HT-29 (cell line): Measurements from ENCODE around the gene KIR2DL4. TPM values are rescaled to one million over a fixed set of nuclear protein-coding genes. Genes with fewer than 3 reads are reported as not detected.
"Not testable (repeated sequence)": the region's sequence is repeated elsewhere in the genome, so short reads cannot be mapped to it uniquely, and the experiment has no call there.

Experiments used
- DNase-seq: peaks from one replicate; pipeline ENCODE4 v3.0.0-alpha.2; 2015; ENCODE audit warnings: low spot score
- total RNA-seq: library from RNA; depleted of rRNA; stranded (reverse); fragments of >200 nt; shearing (Covaris generic); gene quantifications from 2 replicates; pipeline ENCODE4 v1.2.3, GENCODE V29; 2014

Gene KIR2DL4
- total RNA-seq, 1 experiment from 2014 or later: not detected

DNA sequence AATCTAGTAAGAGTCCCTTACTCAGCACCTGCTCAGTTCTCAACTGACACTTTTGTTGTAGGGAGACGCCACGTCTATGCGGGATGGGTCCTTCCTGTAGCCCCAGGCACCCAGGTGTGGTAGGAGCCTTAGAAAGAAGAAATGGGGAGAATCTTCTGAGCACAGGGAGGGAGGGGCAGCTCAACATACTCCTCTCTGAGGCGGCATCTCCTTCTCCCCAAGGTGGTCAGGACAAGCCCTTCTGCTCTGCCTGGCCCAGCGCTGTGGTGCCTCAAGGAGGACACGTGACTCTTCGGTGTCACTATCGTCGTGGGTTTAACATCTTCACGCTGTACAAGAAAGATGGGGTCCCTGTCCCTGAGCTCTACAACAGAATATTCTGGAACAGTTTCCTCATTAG lies 1.2 kb downstream of the KIR2DL4 start:
- no peak for DNase-seq

DNA sequence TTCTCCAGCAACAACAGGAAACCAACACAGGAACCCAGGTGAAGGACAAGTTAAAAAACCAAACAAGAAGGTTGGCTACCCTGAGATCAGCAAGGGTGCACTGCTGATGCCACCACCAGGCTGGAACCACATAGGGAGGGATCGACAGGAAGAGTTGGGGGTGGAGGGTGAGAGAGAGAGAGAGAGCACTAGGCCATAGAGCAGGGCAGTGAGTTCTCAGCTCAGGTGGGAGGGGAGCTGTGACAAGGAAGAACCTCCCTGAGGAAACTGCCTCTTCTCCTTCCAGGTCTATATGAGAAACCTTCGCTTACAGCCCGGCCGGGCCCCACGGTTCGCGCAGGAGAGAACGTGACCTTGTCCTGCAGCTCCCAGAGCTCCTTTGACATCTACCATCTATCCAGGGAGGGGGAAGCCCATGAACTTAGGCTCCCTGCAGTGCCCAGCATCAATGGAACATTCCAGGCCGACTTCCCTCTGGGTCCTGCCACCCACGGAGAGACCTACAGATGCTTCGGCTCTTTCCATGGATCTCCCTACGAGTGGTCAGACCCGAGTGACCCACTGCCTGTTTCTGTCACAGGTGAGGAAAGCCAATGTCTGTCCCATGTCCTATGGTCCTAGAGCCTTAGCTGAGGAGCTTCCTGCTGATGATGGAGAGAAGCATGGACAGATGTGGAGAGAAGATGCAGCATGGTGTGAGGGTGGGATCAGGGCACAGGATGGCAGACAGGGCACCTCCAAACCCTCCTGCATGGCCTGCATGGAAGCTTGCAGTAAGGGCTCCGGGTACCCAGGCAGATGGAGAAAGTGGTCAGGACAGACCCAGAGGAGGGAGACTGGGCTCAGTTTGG lies 2.5 kb downstream of the KIR2DL4 start:
- no peak for DNase-seq

DNA sequence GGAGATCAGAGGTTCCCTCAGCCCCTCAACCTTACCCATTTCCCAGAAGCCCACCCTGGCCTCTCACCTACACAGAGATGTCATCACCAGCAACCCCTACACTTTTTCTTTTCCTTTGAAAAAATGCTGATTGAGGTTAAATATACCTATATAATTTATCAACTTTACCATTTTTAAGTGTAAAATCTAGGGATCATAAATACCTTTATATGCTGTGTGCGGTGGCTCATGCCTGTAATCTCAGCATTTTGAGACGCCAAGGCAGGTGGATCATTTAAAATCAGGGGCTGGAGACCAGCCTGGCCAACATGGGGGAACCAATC lies 3.1 kb downstream of the KIR2DL4 start:
- no peak for DNase-seq

DNA sequence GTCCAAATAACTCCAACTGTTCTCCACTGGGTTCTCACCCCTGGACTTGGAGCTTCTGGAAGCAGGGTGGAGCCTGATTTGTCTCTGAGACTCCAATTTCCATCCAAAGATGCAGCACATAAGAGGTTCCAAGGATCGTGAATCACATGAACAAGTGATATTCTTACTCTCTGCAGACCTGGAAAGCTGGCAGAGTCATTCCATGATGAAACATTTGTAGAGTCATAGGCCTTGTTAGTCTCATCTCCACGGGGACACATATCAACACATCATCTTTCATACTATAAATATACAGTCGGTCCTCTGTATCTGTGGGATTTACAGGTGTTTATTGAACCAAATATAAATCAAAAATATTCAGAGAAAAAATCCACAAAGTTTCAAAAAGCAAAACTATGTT lies 11.2 kb downstream of the KIR2DL4 start:
- DNase-seq: not testable (repeated sequence)

DNA sequence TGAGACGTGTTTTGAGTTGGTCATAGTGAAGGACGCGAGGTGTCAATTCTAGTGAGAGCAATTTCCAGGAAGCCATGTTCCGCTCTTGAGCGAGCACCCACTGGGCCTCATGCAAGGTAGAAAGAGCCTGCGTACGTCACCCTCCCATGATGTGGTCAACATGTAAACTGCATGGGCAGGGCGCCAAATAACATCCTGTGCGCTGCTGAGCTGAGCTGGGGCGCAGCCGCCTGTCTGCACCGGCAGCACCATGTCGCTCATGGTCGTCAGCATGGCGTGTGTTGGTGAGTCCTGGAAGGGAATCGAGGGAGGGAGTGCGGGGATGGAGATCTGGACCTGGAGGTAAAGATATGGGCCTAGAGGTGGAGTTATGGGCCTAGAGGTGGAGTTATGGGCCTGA lies 12.8 kb downstream of the KIR2DL4 start, which contains the start of gene KIR3DL1:
KIR3DL1 (plus strand) TSS at position 218 of the 400 bp plus-strand sequence.
- not testable (repeated sequence) for DNase-seq

DNA sequence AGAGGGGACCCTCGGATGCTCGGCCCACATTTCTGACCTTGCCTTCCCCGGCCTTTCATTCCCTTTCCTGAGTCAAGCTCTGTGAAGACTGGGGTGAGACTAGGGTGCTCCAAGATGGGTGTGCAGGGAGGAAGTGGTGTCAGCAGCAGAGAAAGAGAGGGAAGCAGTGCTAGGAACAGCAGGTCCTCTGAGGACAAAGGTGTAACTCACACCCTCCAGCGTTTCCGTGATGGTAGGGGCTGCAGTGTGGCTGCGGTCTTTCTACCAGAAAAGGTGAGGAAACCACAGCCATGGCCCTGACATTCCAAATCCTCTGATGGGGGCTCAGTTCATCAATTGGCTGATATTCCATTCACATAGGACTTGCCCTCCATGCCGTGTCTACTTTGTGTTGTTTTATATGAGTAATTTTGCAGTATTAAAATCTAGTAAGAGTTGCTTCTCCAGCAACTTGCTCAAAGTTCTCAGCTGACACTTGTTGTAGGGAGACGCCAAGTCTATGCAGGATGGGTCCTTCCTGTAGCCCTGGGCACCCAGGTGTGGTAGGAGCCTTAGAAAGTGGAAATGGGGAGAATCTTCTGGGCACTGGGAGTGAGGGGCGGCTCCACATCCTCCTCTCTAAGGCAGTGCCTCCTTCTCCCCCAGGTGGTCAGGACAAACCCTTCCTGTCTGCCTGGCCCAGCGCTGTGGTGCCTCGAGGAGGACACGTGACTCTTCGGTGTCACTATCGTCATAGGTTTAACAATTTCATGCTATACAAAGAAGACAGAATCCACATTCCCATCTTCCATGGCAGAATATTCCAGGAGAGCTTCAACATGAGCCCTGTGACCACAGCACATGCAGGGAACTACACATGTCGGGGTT lies 14.5 kb downstream of the KIR2DL4 start:
- DNase-seq: no peak

DNA sequence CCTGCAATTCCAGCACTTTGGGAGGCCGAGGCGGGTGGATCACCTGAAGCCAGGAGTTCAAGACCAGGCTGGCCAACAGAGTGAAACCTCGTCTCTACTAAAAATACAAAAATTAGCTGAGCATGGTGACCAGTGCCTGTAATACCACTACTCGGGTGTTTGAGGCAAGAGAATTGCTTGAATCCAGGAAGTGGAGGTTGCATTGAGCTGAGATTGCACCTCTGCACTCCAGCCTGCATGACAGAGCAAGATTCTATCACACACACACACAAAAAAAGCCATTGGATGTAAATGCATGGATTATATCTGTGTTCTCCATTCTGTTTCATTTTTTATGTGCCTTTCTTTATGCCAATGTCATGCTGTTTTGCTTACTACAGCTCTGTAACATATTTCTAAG lies 21.0 kb downstream of the KIR2DL4 start:
- DNase-seq: not testable (repeated sequence)

DNA sequence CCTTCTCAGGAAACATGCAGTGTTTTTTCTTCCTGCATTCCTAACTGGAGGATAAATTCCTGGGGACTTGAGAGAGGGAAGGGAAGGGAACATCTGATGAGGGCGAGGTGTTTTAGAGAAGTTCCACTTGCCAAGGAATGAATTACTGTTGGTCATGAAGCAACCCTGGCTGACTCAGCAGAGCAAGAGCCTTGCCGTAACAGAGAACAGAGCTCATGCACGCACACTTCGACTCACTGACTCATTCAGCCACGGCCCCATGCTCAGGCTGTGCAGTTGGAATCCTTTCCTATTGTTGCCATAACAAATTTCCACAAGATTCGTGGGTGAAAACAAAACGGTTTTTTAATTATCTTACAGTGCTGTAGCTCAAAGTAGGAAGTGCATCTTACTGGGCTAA lies 21.9 kb downstream of the KIR2DL4 start:
- not testable (repeated sequence) for DNase-seq

DNA sequence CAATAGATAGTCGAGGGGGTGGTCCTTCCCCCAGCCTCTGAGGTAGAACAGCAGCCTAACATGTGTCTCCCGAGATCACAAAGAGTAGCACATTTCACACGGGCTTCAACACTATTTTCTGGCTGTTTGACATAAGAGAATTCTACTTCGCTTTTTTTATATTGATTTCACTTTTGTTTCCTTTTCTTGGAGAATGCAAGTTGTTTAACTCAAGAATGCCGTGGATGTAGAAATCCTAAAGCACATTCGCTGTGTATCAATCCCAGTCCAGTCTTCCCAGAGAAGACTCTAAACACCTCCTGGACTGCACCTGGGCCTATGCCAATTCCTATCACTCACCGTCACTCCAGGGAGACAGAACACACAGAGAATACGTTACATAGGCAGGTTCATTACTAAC lies 24.7 kb downstream of the KIR2DL4 start:
- not testable (repeated sequence) for DNase-seq

DNA sequence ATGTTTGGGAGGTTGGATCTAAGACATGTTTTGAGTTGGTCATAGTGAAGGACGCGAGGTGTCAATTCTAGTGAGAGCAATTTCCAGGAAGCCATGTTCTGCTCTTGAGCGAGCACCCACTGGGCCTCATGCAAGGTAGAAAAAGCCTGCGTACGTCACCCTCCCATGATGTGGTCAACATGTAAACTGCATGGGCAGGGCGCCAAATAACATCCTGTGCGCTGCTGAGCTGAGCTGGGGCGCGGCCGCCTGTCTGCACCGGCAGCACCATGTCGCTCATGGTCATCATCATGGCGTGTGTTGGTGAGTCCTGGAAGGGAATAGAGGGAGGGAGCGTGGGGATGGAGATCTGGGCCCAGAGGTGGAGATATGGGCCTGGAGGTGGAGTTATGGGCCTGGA lies 29.1 kb downstream of the KIR2DL4 start, which contains the start of gene KIR2DS4:
KIR2DS4 (plus strand) TSS at position 181 of the 400 bp plus-strand sequence.
- DNase-seq: not testable (repeated sequence)

DNA sequence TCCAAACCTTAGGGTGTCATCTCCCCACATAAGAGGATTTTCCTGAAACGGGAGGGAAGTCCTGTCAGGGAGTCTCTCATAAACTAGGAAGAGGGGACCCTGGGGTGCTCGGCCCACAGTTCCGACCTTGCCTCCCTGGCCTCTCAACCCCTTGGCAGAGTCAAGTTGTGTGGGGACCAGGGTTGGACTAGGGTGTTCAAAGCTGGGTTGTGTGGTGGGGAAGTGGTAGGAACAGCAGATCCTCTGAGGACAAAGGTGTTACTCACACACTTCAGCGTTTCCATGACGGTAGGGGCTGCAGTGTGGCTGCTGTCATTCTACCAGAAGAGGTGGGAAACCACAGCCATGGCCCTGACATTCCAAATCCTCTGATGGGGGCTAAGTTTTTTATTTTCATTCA lies 31.7 kb downstream of the KIR2DL4 start:
- DNase-seq: not testable (repeated sequence)

DNA sequence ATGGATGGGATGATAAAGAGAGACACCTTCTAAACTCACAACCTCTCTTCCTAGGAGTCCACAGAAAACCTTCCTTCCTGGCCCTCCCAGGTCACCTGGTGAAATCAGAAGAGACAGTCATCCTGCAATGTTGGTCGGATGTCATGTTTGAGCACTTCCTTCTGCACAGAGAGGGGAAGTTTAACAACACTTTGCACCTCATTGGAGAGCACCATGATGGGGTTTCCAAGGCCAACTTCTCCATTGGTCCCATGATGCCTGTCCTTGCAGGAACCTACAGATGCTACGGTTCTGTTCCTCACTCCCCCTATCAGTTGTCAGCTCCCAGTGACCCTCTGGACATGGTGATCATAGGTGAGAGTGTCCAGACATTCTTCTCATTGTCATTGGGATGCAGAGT lies 34.1 kb downstream of the KIR2DL4 start:
- DNase-seq: not testable (repeated sequence)

DNA sequence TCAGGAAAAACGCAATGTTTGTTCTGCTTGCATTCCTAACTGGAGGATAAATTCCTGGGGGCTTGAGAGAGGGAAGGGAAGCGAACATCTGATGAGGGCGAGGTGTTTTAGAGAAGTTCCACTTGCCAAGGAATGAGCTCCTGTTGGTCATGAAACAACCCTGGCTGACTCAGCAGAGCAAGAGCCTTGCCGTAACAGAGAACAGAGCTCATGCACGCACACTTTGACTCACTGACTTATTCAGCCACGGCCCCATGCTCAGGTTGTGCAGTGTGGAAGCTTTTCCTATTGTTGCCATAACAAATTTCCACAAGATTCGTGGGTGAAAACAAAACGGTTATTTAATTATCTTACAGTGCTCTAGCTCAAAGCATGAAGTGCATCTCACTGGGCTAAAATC lies 39.8 kb downstream of the KIR2DL4 start:
- not testable (repeated sequence) for DNase-seq

DNA sequence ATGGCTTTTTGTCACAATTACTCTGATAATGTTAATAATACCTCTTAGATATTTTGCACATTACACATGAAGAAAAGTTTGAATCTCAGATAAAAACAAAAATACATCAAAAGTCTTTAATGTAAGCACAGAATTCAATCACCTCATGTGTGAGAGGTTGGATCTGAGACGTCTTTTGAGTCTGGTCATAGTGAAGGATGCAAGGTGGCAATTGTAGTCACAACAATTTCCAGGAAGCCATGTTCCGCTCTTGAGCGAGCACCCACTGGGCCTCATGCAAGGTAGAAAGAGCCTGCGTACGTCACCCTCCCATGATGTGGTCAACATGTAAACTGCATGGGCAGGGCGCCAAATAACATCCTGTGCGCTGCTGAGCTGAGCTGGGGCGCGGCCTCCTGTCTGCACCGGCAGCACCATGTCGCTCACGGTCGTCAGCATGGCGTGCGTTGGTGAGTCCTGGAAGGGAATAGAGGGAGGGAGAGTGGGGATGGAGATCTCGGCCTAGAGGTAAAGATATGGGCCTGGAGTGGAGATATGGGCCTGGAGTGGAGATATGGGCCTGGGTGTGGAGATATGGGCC lies 46.7 kb downstream of the KIR2DL4 start, which contains the start of gene KIR3DL2:
KIR3DL2 (plus strand) TSS at position 383 of the 580 bp plus-strand sequence; CDS start at position 416, 33 bp downstream.
- not testable (repeated sequence) for DNase-seq

DNA sequence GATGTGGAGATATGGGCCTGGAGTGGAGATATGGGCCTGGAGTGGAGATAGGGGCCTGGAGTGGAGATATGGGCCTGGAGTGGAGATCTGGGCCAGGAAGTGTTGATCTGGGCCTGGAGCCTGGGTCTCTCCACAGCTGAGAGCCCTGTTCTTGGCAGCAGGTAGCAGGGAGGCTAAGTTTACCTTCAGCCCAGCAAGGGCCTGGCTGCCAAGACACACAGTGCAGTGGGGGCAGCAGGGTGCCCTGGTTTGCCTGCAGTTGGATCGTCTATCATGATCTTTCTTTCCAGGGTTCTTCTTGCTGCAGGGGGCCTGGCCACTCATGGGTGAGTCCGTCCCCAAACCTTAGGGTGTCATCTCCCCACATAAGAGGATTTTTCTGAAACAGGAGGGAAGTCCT lies 47.5 kb downstream of the KIR2DL4 start:
- no peak for DNase-seq

DNA sequence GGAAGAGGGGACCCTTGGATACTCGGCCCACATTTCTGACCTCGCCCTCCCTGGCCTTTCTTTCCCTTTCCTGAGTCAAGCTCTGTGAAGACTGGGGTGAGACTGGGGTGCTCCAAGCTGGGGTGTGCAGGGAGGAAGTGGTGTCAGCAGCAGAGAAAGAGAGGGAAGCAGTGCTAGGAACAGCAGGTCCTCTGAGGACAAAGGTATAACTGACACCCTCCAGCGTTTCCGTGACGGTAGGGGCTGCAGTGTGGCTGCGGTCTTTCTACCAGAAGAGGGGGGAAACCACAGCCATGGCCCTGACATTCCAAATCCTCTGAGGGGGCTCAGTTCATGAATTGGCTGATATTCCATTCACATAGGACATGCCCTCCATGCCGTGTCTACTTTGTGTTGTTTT lies 47.9 kb downstream of the KIR2DL4 start:
- DNase-seq: no peak

DNA sequence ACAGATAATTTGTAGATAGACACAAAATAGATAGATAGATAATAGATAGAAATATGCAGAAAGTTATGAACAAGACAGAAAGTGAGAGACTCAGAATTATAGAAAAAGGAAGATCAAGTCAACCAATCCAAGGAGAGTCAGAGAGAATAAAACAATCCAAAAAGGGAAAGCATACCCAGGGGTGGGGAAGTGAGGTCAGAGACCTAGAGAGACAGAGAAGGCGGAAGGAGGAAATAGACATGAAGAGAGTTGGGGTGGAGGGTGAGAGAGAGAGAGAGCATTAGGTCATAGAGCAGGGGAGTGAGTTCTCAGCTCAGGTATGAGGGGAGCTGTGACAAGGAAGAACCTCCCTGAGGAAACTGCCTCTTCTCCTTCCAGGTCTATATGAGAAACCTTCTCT lies 51.8 kb downstream of the KIR2DL4 start:
- DNase-seq: not testable (repeated sequence)

DNA sequence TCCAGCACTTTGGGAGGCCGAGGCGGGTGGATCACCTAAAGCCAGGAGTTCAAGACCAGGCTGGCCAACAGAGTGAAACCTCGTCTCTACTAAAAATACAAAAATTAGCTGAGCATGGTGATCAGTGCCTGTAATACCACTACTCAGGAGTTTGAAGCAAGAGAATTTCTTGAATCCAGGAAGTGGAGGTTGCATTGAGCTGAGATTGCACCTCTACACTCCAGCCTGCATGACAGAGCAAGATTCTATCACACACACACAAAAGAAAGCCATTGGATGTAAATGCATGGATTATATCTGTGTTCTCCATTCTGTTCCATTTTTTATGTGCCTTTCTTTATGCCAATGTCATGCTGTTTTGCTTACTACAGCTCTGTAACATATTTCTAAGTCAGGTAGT lies 55.1 kb downstream of the KIR2DL4 start:
- not testable (repeated sequence) for DNase-seq

DNA sequence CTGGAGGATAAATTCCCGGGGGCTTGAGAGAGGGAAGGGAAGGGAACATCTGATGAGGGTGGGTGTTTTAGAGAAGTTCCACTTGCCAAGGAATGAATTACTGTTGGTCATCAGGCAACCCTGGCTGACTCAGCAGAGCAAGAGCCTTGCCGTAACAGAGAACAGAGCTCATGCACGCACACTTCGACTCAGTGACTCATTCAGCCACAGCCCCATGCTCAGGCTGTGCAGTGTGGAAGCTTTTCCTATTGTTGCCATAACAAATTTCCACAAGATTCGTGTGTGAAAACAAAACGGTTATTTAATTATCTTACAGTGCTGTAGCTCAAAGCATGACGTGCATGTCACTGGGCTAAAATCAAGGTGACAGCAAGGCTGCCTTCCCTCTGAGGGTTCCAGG lies 56.0 kb downstream of the KIR2DL4 start:
- not testable (repeated sequence) for DNase-seq

DNA sequence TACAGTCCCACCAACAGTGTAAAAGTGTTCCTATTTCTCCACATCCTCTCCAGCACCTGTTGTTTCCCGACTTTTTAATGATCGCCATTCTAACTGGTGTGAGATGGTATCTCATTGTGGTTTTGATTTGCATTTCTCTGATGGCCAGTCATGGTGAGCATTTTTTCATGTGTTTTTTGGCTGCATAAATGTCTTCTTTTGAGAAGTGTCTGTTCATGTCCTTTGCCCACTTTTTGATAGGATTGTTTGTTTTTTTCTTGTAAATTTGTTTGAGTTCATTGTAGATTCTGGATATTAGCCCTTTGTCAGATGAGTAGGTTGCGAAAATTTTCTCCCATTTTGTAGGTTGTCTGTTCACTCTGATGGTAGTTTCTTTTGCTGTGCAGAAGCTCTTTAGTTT lies 60.0 kb downstream of the KIR2DL4 start:
- DNase-seq: not testable (repeated sequence)
